IMR-90 (cell line): ENCODE data around the gene SRGAP3. TPM values are rescaled to one million over a fixed set of nuclear protein-coding genes. Genes with fewer than 3 reads are reported as not detected.
A peak's percentile ranks its signal among the peaks of the same experiment; 100 is the strongest.

Experiments used
- ATAC-seq: fragments of 200-7000 bp; cut with Tn5 transposase; 2 replicates; pipeline ENCODE4 v1.9.1; 2020; ENCODE audit warnings: low read depth, mild to moderate bottlenecking, moderate library complexity
- BruUV-seq: library from RNA; stranded (reverse); fragments of 400-500 nt; replicated peaks from 2 replicates; lab custom pipeline; 2021; lab: Mats Ljungman, UMichigan
- CTCF ChIA-PET: fragments of 300-600 bp; formaldehyde crosslinking; extraction: SDS; loops from one replicate; lab custom pipeline; 2021; ENCODE audit warnings: antibody characterized with exemption; lab: Yijun Ruan, JAX
- POLR2A ChIA-PET: fragments of 300-600 bp; sonication (Branson Sonifier 250); formaldehyde crosslinking; loops from one replicate; lab custom pipeline; 2022; ENCODE audit warnings: antibody characterized with exemption; ENCODE audit not compliant: unreplicated experiment; lab: Charles Lee
- DNase-seq: peaks from one replicate; pipeline ENCODE4 v3.0.0; 2013
- H2AFZ ChIP-seq: replicated peaks from 2 replicates; pipeline ENCODE3; 2013; ENCODE audit warnings: low read length, mild to moderate bottlenecking; ENCODE audit not compliant: poor library complexity
- H2AK5ac ChIP-seq: 2 replicates; pipeline ENCODE4 v1.6.1; 2013; ENCODE audit warnings: low read depth, low read length, inconsistent platforms
- H2AK9ac ChIP-seq: replicated peaks from 2 replicates; pipeline ENCODE3; 2013; ENCODE audit warnings: mild to moderate bottlenecking, low read depth, low read length, moderate library complexity; ENCODE audit not compliant: poor library complexity
- H2BK120ac ChIP-seq: 2 replicates; pipeline ENCODE4 v1.6.1; 2013; ENCODE audit warnings: low read depth, low read length, inconsistent platforms
- H2BK15ac ChIP-seq: 3 replicates; pipeline ENCODE4 v1.6.1; 2013; ENCODE audit warnings: low read depth, low read length, inconsistent platforms
- H2BK20ac ChIP-seq: 2 replicates; pipeline ENCODE4 v1.6.1; 2013; ENCODE audit warnings: low read depth, mild to moderate bottlenecking, inconsistent platforms, low read length, moderate library complexity
- H2BK5ac ChIP-seq: 2 replicates; pipeline ENCODE4 v1.6.1; 2013; ENCODE audit warnings: mild to moderate bottlenecking, low read depth, low read length, inconsistent platforms; ENCODE audit not compliant: poor library complexity, severe bottlenecking
- H3K14ac ChIP-seq: replicated peaks from 2 replicates; pipeline ENCODE4 v1.6.1; 2013; ENCODE audit warnings: low read depth, low read length, inconsistent platforms
- H3K18ac ChIP-seq: 2 replicates; pipeline ENCODE4 v1.6.1; 2013; ENCODE audit warnings: low read depth, low read length, control low read depth
- H3K23ac ChIP-seq: 2 replicates; pipeline ENCODE4 v1.6.1; 2013; ENCODE audit warnings: low read depth, low read length, inconsistent platforms
- H3K27ac ChIP-seq: 2 replicates; pipeline ENCODE4 v1.5.1; 2013; ENCODE audit warnings: mild to moderate bottlenecking, control low read depth, low read length; ENCODE audit not compliant: insufficient read depth
- H3K27me3 ChIP-seq: 2 replicates; pipeline ENCODE4 v1.6.1; 2013; ENCODE audit warnings: low read length; ENCODE audit not compliant: control insufficient read depth, insufficient read depth
- H3K36me3 ChIP-seq: 2 replicates; pipeline ENCODE4 v1.6.1; 2013; ENCODE audit warnings: low read length, mixed read lengths; ENCODE audit not compliant: control insufficient read depth, insufficient read depth
- H3K4ac ChIP-seq: 2 replicates; pipeline ENCODE4 v1.6.1; 2013; ENCODE audit warnings: low read depth, low read length, inconsistent platforms
- H3K4me1 ChIP-seq: 2 replicates; pipeline ENCODE4 v1.6.1; 2013; ENCODE audit warnings: low read length, mixed read lengths; ENCODE audit not compliant: control insufficient read depth, insufficient read depth
- H3K4me2 ChIP-seq: 2 replicates; pipeline ENCODE4 v1.6.1; 2013; ENCODE audit warnings: low read depth, mild to moderate bottlenecking, control low read depth, low read length, moderate library complexity
- H3K4me3 ChIP-seq: 2 replicates; pipeline ENCODE4 v1.5.1; 2013; ENCODE audit warnings: low read depth, mild to moderate bottlenecking, control low read depth, low read length, moderate library complexity; ENCODE audit not compliant: insufficient read depth
- H3K56ac ChIP-seq: 2 replicates; pipeline ENCODE4 v1.6.1; 2013; ENCODE audit warnings: low read length, inconsistent platforms; ENCODE audit not compliant: insufficient read depth; ENCODE audit errors: extremely low read depth
- H3K79me1 ChIP-seq, 2 experiments: 2 replicates each; pipeline ENCODE4 v1.6.1; 2013; ENCODE audit warnings: low read length in 2 of 2, inconsistent platforms in 1 of 2, low read depth in 1 of 2
- H3K9ac ChIP-seq: 2 replicates; pipeline ENCODE4 v1.6.1; 2013; ENCODE audit warnings: low read depth, low read length, control low read depth
- H3K9me1 ChIP-seq: 2 replicates; pipeline ENCODE4 v1.6.1; 2013; ENCODE audit warnings: low read length, inconsistent platforms; ENCODE audit not compliant: insufficient read depth
- H3K9me3 ChIP-seq: 2 replicates; pipeline ENCODE4 v1.6.1; 2013; ENCODE audit warnings: low read length; ENCODE audit not compliant: control insufficient read depth, insufficient read depth
- H4K20me1 ChIP-seq: 2 replicates; pipeline ENCODE4 v1.6.1; 2013; ENCODE audit warnings: low read length, inconsistent platforms; ENCODE audit not compliant: insufficient read depth
- H4K5ac ChIP-seq: 2 replicates; pipeline ENCODE4 v1.6.1; 2013; ENCODE audit warnings: mild to moderate bottlenecking, low read depth, low read length, control low read depth
- H4K8ac ChIP-seq, 2 experiments: 2 replicates each; pipeline ENCODE4 v1.6.1; 2013; ENCODE audit warnings: low read depth in 2 of 2, low read length in 2 of 2, control low read depth in 1 of 2, inconsistent platforms in 1 of 2
- H4K91ac ChIP-seq: 2 replicates; pipeline ENCODE4 v1.6.1; 2013; ENCODE audit warnings: low read depth, low read length, inconsistent platforms; ENCODE audit not compliant: insufficient read depth
- MAZ ChIP-seq: IDR thresholded peaks from 2 replicates; pipeline ENCODE4 v1.6.1; 2012; ENCODE audit warnings: low read depth, mild to moderate bottlenecking, low read length, improper control_type of control experiment, moderate library complexity, borderline replicate concordance
- WGBS, 2 experiments: methylation state at CpG; one replicate each; pipeline versions ENCODE4 v1.1.5 to v1.1.7; 2013; ENCODE audit warnings: missing lambda C conversion rate in 2 of 2; ENCODE audit not compliant: insufficient read length in 1 of 2; ENCODE audit errors: extremely low coverage in 2 of 2; 5-methylcytosine and 5-hydroxymethylcytosine counted together
- dilution Hi-C: fragments of 300-500 bp; cut with HindIII; formaldehyde crosslinking; loops from one replicate; pipeline ENCODE4 v1.14.3; 2018; ENCODE audit warnings: low sequenced_read_pairs; ENCODE audit not compliant: unreplicated experiment
- in situ Hi-C: fragments of 300-500 bp; cut with MboI; formaldehyde crosslinking; loops from 3 replicates; pipeline ENCODE4 v1.14.3; 2019; ENCODE audit warnings: low sequenced_read_pairs, inconsistent platforms, mixed read lengths
- intact Hi-C: fragments of 100-400 bp; cut with micrococcal nuclease; formaldehyde crosslinking; loops from 2 replicates; pipeline ENCODE4 v1.10.0; 2022
- polyA plus RNA-seq, 3 experiments: library from polyadenylated mRNA; depleted of rRNA; stranded (reverse); fragments of >200 nt; gene quantifications; 2 replicates each; pipeline ENCODE4 v1.2.3, GENCODE V29; 2012; ENCODE audit warnings: low replicate concordance in 1 of 3
- total RNA-seq: library from RNA; depleted of rRNA; stranded (reverse); fragments of >200 nt; gene quantifications from 2 replicates; pipeline ENCODE4 v1.2.3, GENCODE V29; 2012

SRGAP3 gene
- total and polyA plus RNA-seq, 2 of the 4 experiments (the other 2 are of a cell fraction) = 0.68 to 1.4 TPM

GRCh38 chr3:8964436-8965370, 284.7 kb downstream of the SRGAP3 start:
- DNase-seq (peak; percentile 70), ATAC-seq (no peak)
- Histone ChIP-seq H2AK5ac (no peak overlapping the region), H4K91ac (peak overlapping the region; percentile 33; the same call in 1 of the 2 replicates), H4K8ac (peak overlapping the region; percentile 88 to 99; a peak in 3 of 4 replicates), H2BK20ac (peak overlapping the region; percentile 4; the same call in 1 of the 2 replicates), H3K4me3 (no peak overlapping the region), H3K27ac (no peak overlapping the region), H3K4me2 (no peak overlapping the region), H4K20me1 (no peaks in the 10 kb centered on the region), H3K9me3 (no peaks in the 10 kb centered on the region), H2BK15ac (no peak overlapping the region; the same call in 2 of the 3 replicates), H3K4me1 (peaks cover 5% of the 10 kb centered on the region), H3K4ac (no peak overlapping the region), H3K9me1 (no peaks in the 10 kb centered on the region), H3K56ac (no peak overlapping the region), H3K23ac (no peak overlapping the region), H3K9ac (no peak overlapping the region), H2AK9ac (no peak overlapping the region), H3K14ac (no peak overlapping the region), H2AFZ (peak overlapping the region; percentile 73), H3K79me1 (peaks cover 12 to 16% of the 10 kb centered on the region in 2 experiments), H3K36me3 (no peaks in the 10 kb centered on the region), H2BK5ac (no peak overlapping the region), H3K18ac (no peak overlapping the region), H4K5ac (no peak overlapping the region; the same call in 1 of the 2 replicates), H2BK120ac (peak overlapping the region; percentile 62), H3K27me3 (peaks cover 2% of the 10 kb centered on the region; the same call in 1 of the 2 replicates)
- no TSS peak for BruUV-seq
- ChIA-PET POLR2A (no interaction called here), CTCF (interaction anchor here (1.6 kb wide), 1 partner anchor 195 kb away, joined by 7 read pairs; the partner anchor contains the start of gene OXTR)
- WGBS, 2 experiments = 94% methylated on average over 3 of the region's 11 CpGs; no CpG with 5 or more reads in 1 of the 2 experiments
- dilution Hi-C loops = no loop called here
- intact Hi-C loops = loop anchor here (5.0 to 10.0 kb wide), 3 partner anchors 77 to 520 kb away; no protein-coding TSS in a partner anchor
- no peak for TF ChIP-seq MAZ
- in situ Hi-C loops = loop anchor here (10.0 kb wide), 1 partner anchor 190 kb away; no protein-coding TSS in a partner anchor
